Type B pancreatic cell (in vitro differentiated cells): ENCODE results near the gene LDAH. TPM values are rescaled to one million over a fixed set of nuclear protein-coding genes. Genes with fewer than 3 reads are reported as not detected.
A peak's percentile ranks its signal among the peaks of the same experiment; 100 is the strongest.

Source experiments
- DNase-seq: peaks from one replicate; pipeline ENCODE4 v3.0.0; 2021; ENCODE audit warnings: mixed read lengths; ENCODE audit not compliant: unreplicated experiment; ENCODE audit errors: extremely low spot score
- H3K27ac Mint-ChIP-seq: 2 replicates; pipeline ENCODE4 v1.8.0; 2021; ENCODE audit warnings: mild to moderate bottlenecking, mixed read lengths
- H3K27me3 Mint-ChIP-seq: 2 replicates; pipeline ENCODE4 v1.8.0; 2021; ENCODE audit warnings: mixed read lengths
- H3K36me3 Mint-ChIP-seq: 2 replicates; pipeline ENCODE4 v1.8.0; 2021; ENCODE audit warnings: mixed read lengths
- H3K4me1 Mint-ChIP-seq: one replicate; pipeline ENCODE4 v1.8.0; 2021; ENCODE audit warnings: mixed read lengths; ENCODE audit not compliant: unreplicated experiment
- H3K4me3 Mint-ChIP-seq: 2 replicates; pipeline ENCODE4 v1.8.0; 2021; ENCODE audit warnings: mild to moderate bottlenecking, mixed read lengths
- H3K9me3 Mint-ChIP-seq: 2 replicates; pipeline ENCODE4 v1.8.0; 2021; ENCODE audit warnings: mixed read lengths
- long read RNA-seq: library from polyadenylated mRNA; unstranded; transcript quantifications from one replicate; pipeline ENCODE4 v2.0.0, GENCODE V29; 2020
- total RNA-seq: library from RNA; stranded (reverse); gene quantifications from 2 replicates; pipeline ENCODE4 v1.2.1, GENCODE V29; 2021; ENCODE audit warnings: low replicate concordance
- TF ChIP-seq, protein P1 (sequence below): fragments of 200-600 bp; sonication (generic); conservative IDR thresholded peaks from 2 replicates; pipeline ENCODE4 v1.5.0; 2021; ENCODE audit warnings: antibody characterized with exemption, mild to moderate bottlenecking

The LDAH gene
- 26.9 and 30.1 TPM in 2 replicates for total RNA-seq
- long read RNA-seq, transcript LDAH-213 (6 exons, 1,179 nt), result minor isoform, 9 of 152 reads
- long read RNA-seq, transcript LDAH-201 (7 exons, 2,907 nt), result major isoform, 73 of 152 reads
- long read RNA-seq, transcript LDAH-209 (6 exons, 3,728 nt), result minor isoform, 10 of 152 reads
- long read RNA-seq, partial matches to known transcripts, result 13 of 152 reads
- long read RNA-seq, other reads (novel, unspliced or antisense), result 39 of 152 reads

DNA sequence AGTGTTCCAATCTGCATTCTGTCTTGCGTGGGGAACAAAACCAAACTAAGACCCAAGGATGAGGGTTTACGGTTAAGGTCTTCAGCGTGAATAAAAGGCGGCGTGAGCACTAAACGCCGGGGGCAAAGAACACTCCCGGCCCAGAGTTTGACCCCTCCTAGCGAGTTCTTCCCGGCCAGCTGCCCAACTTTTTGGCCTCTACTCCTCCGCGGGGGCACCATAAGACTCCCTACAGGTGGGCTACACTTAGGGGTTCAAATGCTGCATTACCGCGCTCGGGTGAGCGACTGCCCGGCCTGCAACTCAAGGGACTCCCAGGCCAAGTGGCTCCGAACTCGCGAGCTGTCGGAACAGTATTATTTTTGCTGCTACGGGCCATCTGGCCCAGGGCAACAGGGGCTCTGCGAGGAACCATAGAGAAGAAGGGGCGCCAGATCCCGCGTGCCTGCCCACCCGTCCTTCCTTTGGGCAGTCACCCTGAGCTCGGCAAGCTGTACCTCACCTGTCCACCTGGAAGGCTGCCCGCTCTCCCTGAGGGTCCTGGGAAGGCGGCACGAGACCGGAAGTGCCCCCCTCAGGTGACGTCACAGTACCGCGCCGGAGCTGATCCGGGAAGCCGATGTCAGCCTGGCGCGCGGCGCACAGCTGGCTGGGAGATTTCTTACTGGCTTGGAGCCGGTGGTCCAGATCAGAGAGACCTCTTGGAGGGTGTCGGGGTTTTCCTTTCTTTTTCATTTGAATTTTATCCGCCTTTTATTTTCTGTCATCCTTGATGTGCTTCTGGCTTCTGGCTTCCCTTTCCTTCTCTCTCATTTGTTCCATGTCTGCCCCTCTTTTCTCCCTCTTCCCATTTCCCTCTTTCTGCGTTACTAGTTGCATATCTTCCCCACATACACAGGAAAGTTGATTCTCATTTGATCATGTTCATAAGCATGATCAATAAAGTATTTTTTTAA, at the start of gene LDAH:
Gene LDAH (minus strand): TSS at position 567 of the 956 bp plus-strand sequence. CDS start 21,638 bp downstream, outside the sequence.
- H3K36me3 Mint-ChIP-seq, result peaks cover 6% of the 10 kb centered on the region

DNA sequence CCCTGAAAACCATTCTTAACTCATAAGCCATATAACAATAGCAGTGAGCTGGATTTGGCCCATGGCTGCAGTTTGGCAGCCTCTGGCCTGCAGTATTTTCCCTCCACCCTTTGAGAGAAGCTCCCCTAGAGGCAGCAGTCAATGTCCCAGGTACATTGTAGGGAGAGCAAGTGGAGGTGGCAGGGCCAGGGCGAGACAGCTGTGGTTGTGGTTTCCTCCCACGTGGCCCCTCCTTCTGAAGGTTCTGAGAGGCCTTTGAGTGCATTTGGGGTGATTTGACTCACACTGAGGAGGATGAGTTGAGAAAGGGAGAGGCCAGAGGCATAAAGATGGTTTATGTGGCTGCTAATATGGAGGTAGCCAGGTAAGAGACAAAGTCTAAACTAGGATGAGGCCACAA, 45.5 kb upstream of the LDAH start:
- no peak overlapping the region for H3K4me3 Mint-ChIP-seq
- no peaks in the 10 kb centered on the region for H3K36me3 Mint-ChIP-seq
- no peak overlapping the region for H3K27ac Mint-ChIP-seq
- TF ChIP-seq, protein P1, sequence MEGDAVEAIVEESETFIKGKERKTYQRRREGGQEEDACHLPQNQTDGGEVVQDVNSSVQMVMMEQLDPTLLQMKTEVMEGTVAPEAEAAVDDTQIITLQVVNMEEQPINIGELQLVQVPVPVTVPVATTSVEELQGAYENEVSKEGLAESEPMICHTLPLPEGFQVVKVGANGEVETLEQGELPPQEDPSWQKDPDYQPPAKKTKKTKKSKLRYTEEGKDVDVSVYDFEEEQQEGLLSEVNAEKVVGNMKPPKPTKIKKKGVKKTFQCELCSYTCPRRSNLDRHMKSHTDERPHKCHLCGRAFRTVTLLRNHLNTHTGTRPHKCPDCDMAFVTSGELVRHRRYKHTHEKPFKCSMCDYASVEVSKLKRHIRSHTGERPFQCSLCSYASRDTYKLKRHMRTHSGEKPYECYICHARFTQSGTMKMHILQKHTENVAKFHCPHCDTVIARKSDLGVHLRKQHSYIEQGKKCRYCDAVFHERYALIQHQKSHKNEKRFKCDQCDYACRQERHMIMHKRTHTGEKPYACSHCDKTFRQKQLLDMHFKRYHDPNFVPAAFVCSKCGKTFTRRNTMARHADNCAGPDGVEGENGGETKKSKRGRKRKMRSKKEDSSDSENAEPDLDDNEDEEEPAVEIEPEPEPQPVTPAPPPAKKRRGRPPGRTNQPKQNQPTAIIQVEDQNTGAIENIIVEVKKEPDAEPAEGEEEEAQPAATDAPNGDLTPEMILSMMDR, result no peak
- no peak for DNase-seq
- no peaks in the 10 kb centered on the region for H3K4me1 Mint-ChIP-seq
- peaks cover 38% of the 10 kb centered on the region for H3K27me3 Mint-ChIP-seq
- H3K9me3 Mint-ChIP-seq, result no peaks in the 10 kb centered on the region

More for the DNA sequence above, at the start of gene LDAH:
- peak within 1 kb of the TSS; percentile 96 for H3K4me3 Mint-ChIP-seq
- peaks cover 6% of the 10 kb centered on the region for H3K27me3 Mint-ChIP-seq
- peak within 1 kb of the TSS; percentile 99 for H3K27ac Mint-ChIP-seq
- TF ChIP-seq, protein P1, result no peak
- H3K4me1 Mint-ChIP-seq, result peaks cover 3% of the 10 kb centered on the region
- peak; percentile 94 for DNase-seq
- H3K9me3 Mint-ChIP-seq, result no peaks in the 10 kb centered on the region

GRCh38 chr2:20862850-20863249, 39.9 kb upstream of the LDAH start:
- peaks cover 7% of the 10 kb centered on the region for H3K27me3 Mint-ChIP-seq
- no peaks in the 10 kb centered on the region for H3K4me1 Mint-ChIP-seq
- H3K4me3 Mint-ChIP-seq, result no peak overlapping the region
- no peak overlapping the region for H3K27ac Mint-ChIP-seq
- H3K36me3 Mint-ChIP-seq, result no peaks in the 10 kb centered on the region
- H3K9me3 Mint-ChIP-seq, result no peaks in the 10 kb centered on the region
- no peak for DNase-seq
- TF ChIP-seq, protein P1, result no peak

GRCh38 chr2:20855456-20855855, 32.6 kb upstream of the LDAH start:
- Mint-ChIP-seq H3K27me3 (peaks cover 19% of the 10 kb centered on the region), H3K36me3 (no peaks in the 10 kb centered on the region), H3K27ac (no peak overlapping the region), H3K4me3 (no peak overlapping the region), H3K9me3 (no peaks in the 10 kb centered on the region), H3K4me1 (no peaks in the 10 kb centered on the region)
- DNase-seq, result no peak
- TF ChIP-seq, protein P1, result no peak

DNA sequence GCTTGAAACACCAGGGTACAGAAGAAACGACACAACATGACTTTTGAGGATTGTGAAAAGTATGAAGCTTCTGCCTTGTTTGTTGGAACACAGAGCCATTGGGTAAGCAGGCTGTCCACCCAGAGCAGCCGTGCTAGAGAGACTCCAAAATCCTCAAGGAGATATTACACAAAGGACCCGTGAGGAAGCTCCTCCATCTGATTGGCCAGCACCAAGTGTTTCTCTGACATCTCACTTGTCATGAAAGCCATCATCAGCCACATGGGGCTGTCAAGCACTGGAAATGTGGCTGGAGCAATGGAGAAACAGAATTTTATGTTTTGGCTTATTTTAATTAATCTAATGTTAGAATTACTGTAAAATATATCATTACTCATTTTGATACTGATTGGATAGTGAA, 29.8 kb upstream of the LDAH start:
- H3K36me3 Mint-ChIP-seq, result no peaks in the 10 kb centered on the region
- H3K9me3 Mint-ChIP-seq, result no peaks in the 10 kb centered on the region
- H3K27ac Mint-ChIP-seq, result no peak overlapping the region
- DNase-seq, result no peak
- TF ChIP-seq, protein P1, result no peak
- H3K4me3 Mint-ChIP-seq, result no peak overlapping the region
- H3K4me1 Mint-ChIP-seq, result no peaks in the 10 kb centered on the region
- peaks cover 26% of the 10 kb centered on the region for H3K27me3 Mint-ChIP-seq
